Measurements from ENCODE around the gene NDOR1. TPM values are rescaled to one million over a fixed set of nuclear protein-coding genes. Genes with fewer than 3 reads are reported as not detected.
"Not testable (repeated sequence)": the region's sequence is repeated elsewhere in the genome, so short reads cannot be mapped to it uniquely, and the experiment has no call there.

The NDOR1 gene
- total and polyA plus RNA-seq, 5 donors from 2014 or later: 3.9 to 30.0 (median 5.3) TPM

DNA sequence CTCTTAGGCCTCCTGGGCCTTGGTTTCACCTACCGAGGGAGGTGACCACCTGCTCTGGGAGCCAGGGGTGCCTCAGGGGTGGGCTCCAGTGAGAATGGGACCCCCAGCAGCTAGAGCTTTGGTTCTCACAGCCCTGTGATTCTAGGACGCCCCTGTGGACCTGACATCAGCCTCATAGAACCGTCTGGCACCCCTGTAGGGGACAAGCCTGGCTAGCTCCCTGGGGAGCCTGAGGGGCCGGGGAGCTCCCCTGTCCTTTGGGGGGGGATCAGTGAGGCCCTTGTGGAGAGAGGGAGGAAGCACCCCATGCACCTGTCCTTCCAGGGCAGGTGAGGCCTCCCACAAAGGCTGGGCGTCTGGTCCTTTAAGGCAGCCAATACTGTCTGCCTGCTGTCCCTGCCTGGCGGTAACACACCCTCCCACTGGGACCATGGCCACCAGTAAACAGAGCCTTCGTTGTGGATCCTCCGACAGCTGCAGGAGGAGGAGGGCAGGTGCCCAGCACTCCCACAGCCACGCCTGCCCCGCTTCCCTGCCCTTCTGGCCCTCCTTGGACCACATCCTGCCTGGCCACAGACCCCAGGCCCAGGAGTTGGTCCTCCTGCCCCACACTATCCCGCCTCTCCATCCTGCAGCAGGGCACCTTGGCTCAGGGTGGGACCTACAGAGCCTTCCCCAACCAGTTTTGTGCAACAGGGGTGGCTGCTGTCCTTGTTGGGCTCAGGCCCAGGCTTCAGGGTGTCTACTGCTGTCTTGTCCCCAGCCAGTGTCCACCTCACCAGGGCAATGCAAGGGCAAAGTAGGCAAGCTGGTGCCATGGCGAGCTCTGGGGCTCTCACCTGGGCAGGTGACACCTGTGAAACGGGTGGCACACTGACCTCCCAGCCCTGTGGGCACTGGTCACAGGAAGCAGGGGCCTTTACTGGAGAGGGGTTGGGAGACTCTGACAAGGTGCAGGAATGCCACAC lies 32.5 kb downstream of the NDOR1 start:
- Histone ChIP-seq H3K4me1 (ENCODE audit: control insufficient read depth, insufficient read depth, low read length, poor library complexity, severe bottlenecking) (peaks cover 58% of the 10 kb centered on the region), H3K4me3 (ENCODE audit: low read depth, low read length) (no peak overlapping the region), H3K9me3 (ENCODE audit: control insufficient read depth in 2 of 2, low read length in 2 of 2) (no peaks in the 10 kb centered on the region), H3K27me3 (ENCODE audit: control insufficient read depth, insufficient read depth, low read length) (no peaks in the 10 kb centered on the region), H3K27ac (ENCODE audit: insufficient read depth, low read length, poor library complexity, severe bottlenecking) (no peak overlapping the region), H3K36me3 (ENCODE audit: control insufficient read depth, insufficient read depth, low read length) (peaks cover 4% of the 10 kb centered on the region)
- no peak overlapping the region for H3K27ac Mint-ChIP-seq
- peaks cover 6% of the 10 kb centered on the region for H3K27me3 Mint-ChIP-seq
- no peak for ATAC-seq (ENCODE audit: low read depth in 2 of 2)
- no peak for DNase-seq
- no peaks in the 10 kb centered on the region for H3K9me3 Mint-ChIP-seq
- H3K4me1 Mint-ChIP-seq: peaks cover 0 to 36% (median 14%) of the 10 kb centered on the region in 4 donors
- H3K4me3 Mint-ChIP-seq: peak overlapping the region in 3 of 4 donors; percentile 35 to 72 (median 58)
- H3K36me3 Mint-ChIP-seq: peaks cover 8% of the 10 kb centered on the region

GRCh38 chr9:137239541-137240200 lies 34.2 kb downstream of the NDOR1 start:
- peaks cover 61% of the 10 kb centered on the region for H3K4me1 ChIP-seq (ENCODE audit: control insufficient read depth, insufficient read depth, low read length, poor library complexity, severe bottlenecking)

GRCh38 chr9:137240318-137240840 lies 34.9 kb downstream of the NDOR1 start:
- Histone ChIP-seq H3K27ac (ENCODE audit: insufficient read depth, low read length, poor library complexity, severe bottlenecking) (peak overlapping the region; percentile 88), H3K4me3 (ENCODE audit: low read depth, low read length) (peak overlapping the region; percentile 55), H3K27me3 (ENCODE audit: control insufficient read depth, insufficient read depth, low read length) (no peaks in the 10 kb centered on the region), H3K9me3 (ENCODE audit: control insufficient read depth in 2 of 2, low read length in 2 of 2) (no peaks in the 10 kb centered on the region), H3K4me1 (ENCODE audit: control insufficient read depth, insufficient read depth, low read length, poor library complexity, severe bottlenecking) (peaks cover 59% of the 10 kb centered on the region), H3K36me3 (ENCODE audit: control insufficient read depth, insufficient read depth, low read length) (peaks cover 5% of the 10 kb centered on the region)
- no peaks in the 10 kb centered on the region for H3K9me3 Mint-ChIP-seq
- ATAC-seq (ENCODE audit: low read depth in 2 of 2) (peak; percentile 17), DNase-seq (peak; percentile 66 to 85 (median 79))
- H3K27me3 Mint-ChIP-seq: peaks cover 6% of the 10 kb centered on the region
- peak overlapping the region; percentile 69 to 92 (median 79) for H3K4me3 Mint-ChIP-seq
- H3K27ac Mint-ChIP-seq: peak overlapping the region in 1 of 3 donors; percentile 93
- peaks cover 8% of the 10 kb centered on the region for H3K36me3 Mint-ChIP-seq
- peaks cover 0 to 44% (median 15%) of the 10 kb centered on the region in 4 donors for H3K4me1 Mint-ChIP-seq

More at GRCh38 chr9:137239541-137240200, 34.2 kb downstream of the NDOR1 start:
- Histone ChIP-seq H3K27ac (ENCODE audit: insufficient read depth, low read length, poor library complexity, severe bottlenecking) (peak overlapping the region; percentile 88), H3K4me3 (ENCODE audit: low read depth, low read length) (peak overlapping the region; percentile 55)
- ATAC-seq (ENCODE audit: low read depth in 2 of 2); H3K27me3 Mint-ChIP-seq; H3K36me3 Mint-ChIP-seq; H3K36me3 ChIP-seq (ENCODE audit: control insufficient read depth, insufficient read depth, low read length); H3K9me3 ChIP-seq (ENCODE audit: control insufficient read depth in 2 of 2, low read length in 2 of 2); H3K9me3 Mint-ChIP-seq; H3K27me3 ChIP-seq (ENCODE audit: control insufficient read depth, insufficient read depth, low read length): not testable (repeated sequence)
- DNase-seq: peak in 1 of 3 donors; percentile 29
- peak overlapping the region; percentile 69 to 81 (median 79) for H3K4me3 Mint-ChIP-seq
- H3K27ac Mint-ChIP-seq: peak overlapping the region in 1 of 3 donors; percentile 56
- H3K4me1 Mint-ChIP-seq: peaks cover 0 to 44% (median 15%) of the 10 kb centered on the region in 4 donors

DNA sequence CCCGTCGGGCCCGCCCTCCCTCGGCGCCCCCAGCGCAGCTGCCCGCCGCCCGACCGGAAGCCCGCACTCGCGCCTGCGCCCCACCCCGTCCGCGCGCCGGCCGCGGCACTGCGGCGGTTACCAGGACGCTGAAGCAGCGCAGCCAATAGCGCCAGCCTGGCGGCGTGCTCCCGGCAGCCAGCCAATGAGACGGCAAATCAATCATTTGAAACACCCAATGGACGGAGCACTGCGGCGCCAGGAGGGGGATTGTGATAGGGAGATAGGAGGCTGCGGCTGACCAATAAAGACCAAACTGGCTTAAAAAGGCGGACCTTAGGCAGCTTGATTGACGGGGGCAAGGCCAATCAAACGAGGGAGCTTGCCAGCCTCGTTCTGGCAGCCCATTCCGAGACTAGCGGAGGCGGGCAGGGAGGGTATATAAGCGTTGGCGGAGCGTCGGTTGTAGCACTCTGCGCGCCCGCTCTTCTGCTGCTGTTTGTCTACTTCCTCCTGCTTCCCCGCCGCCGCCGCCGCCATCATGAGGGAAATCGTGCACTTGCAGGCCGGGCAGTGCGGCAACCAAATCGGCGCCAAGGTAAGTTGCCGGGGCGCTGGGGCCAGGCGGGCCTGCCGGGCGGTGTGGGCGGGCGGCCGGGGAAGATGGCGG lies 35.5 kb downstream of the NDOR1 start, which contains the start of gene TUBB4B:
TUBB4B (plus strand) TSS at position 447 of the 649 bp plus-strand sequence; CDS start at position 521, 74 bp downstream.
- H3K36me3 ChIP-seq (ENCODE audit: control insufficient read depth, insufficient read depth, low read length): peaks cover 5% of the 10 kb centered on the region
- peaks cover 55% of the 10 kb centered on the region for H3K4me1 ChIP-seq (ENCODE audit: control insufficient read depth, insufficient read depth, low read length, poor library complexity, severe bottlenecking)
- no peaks in the 10 kb centered on the region for H3K9me3 ChIP-seq (ENCODE audit: control insufficient read depth in 2 of 2, low read length in 2 of 2)
- H3K27ac Mint-ChIP-seq: peak within 1 kb of the TSS; percentile 86 to 94 (median 93)
- peaks cover 8% of the 10 kb centered on the region for H3K36me3 Mint-ChIP-seq
- H3K4me3 ChIP-seq (ENCODE audit: low read depth, low read length): peak within 1 kb of the TSS; percentile 62
- peaks cover 0 to 44% (median 15%) of the 10 kb centered on the region in 4 donors for H3K4me1 Mint-ChIP-seq
- H3K27me3 ChIP-seq (ENCODE audit: control insufficient read depth, insufficient read depth, low read length): no peaks in the 10 kb centered on the region
- no peaks in the 10 kb centered on the region for H3K9me3 Mint-ChIP-seq
- H3K27me3 Mint-ChIP-seq: peaks cover 6% of the 10 kb centered on the region
- DNase-seq (peak; percentile 97 to 100 (median 99)), ATAC-seq (ENCODE audit: low read depth in 2 of 2) (peak; percentile 79 to 80)
- peak within 1 kb of the TSS; percentile 88 for H3K27ac ChIP-seq (ENCODE audit: insufficient read depth, low read length, poor library complexity, severe bottlenecking)
- H3K4me3 Mint-ChIP-seq: peak within 1 kb of the TSS; percentile 92 to 96 (median 94)

- ATAC-seq (ENCODE audit: low read depth in 2 of 2) (peak; percentile 16 to 17), DNase-seq (peak in 2 of 3 donors; percentile 66 to 73)
- Histone ChIP-seq H3K4me1 (ENCODE audit: control insufficient read depth, insufficient read depth, low read length, poor library complexity, severe bottlenecking) (peaks cover 48% of the 10 kb centered on the region), H3K36me3 (ENCODE audit: control insufficient read depth, insufficient read depth, low read length) (peaks cover 5% of the 10 kb centered on the region), H3K27me3 (ENCODE audit: control insufficient read depth, insufficient read depth, low read length) (no peaks in the 10 kb centered on the region), H3K4me3 (ENCODE audit: low read depth, low read length) (peak overlapping the region; percentile 62), H3K27ac (ENCODE audit: insufficient read depth, low read length, poor library complexity, severe bottlenecking) (peak overlapping the region; percentile 72), H3K9me3 (ENCODE audit: control insufficient read depth in 2 of 2, low read length in 2 of 2) (no peaks in the 10 kb centered on the region)
- peak overlapping the region; percentile 89 to 96 (median 92) for H3K4me3 Mint-ChIP-seq
- peaks cover 0 to 42% (median 15%) of the 10 kb centered on the region in 4 donors for H3K4me1 Mint-ChIP-seq
- H3K9me3 Mint-ChIP-seq: no peaks in the 10 kb centered on the region
- H3K27ac Mint-ChIP-seq: peak overlapping the region in 2 of 3 donors; percentile 86 to 93
- peaks cover 8% of the 10 kb centered on the region for H3K36me3 Mint-ChIP-seq
- H3K27me3 Mint-ChIP-seq: peaks cover 6% of the 10 kb centered on the region
Measured at GRCh38 chr9:137241490-137242268, 36.2 kb downstream of the NDOR1 start.

DNA sequence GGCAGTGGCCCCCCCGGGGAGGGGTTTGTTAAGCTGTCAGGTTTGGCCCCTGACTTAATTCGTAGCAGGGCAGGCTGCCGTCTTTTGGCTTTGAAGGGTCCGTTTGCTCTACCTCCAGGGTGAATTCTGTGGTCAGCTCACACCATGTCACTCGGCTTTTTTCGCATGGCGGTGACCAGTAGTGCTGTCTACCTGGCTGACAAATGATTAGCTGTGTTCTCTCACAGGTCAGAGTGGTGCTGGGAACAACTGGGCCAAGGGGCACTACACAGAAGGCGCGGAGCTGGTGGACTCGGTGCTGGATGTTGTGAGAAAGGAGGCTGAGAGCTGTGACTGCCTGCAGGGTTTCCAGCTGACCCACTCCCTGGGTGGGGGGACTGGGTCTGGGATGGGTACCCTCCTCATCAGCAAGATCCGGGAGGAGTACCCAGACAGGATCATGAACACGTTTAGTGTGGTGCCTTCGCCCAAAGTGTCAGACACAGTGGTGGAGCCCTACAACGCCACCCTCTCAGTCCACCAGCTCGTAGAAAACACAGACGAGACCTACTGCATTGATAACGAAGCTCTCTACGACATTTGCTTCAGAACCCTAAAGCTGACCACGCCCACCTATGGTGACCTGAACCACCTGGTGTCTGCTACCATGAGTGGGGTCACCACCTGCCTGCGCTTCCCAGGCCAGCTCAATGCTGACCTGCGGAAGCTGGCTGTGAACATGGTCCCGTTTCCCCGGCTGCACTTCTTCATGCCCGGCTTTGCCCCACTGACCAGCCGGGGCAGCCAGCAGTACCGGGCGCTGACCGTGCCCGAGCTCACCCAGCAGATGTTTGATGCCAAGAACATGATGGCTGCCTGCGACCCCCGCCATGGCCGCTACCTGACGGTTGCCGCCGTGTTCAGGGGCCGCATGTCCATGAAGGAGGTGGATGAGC lies 37.0 kb downstream of the NDOR1 start:
- Mint-ChIP-seq H3K36me3 (peaks cover 8% of the 10 kb centered on the region), H3K4me3 (peak overlapping the region; percentile 86 to 89 (median 88)), H3K9me3 (no peaks in the 10 kb centered on the region), H3K27me3 (peaks cover 6% of the 10 kb centered on the region), H3K4me1 (peaks cover 0 to 36% (median 15%) of the 10 kb centered on the region in 4 donors), H3K27ac (peak overlapping the region; percentile 79 to 83 (median 80))
- Histone ChIP-seq H3K4me1 (ENCODE audit: control insufficient read depth, insufficient read depth, low read length, poor library complexity, severe bottlenecking) (peaks cover 39% of the 10 kb centered on the region), H3K4me3 (ENCODE audit: low read depth, low read length) (peak overlapping the region; percentile 62), H3K27me3 (ENCODE audit: control insufficient read depth, insufficient read depth, low read length) (no peaks in the 10 kb centered on the region), H3K36me3 (ENCODE audit: control insufficient read depth, insufficient read depth, low read length) (peaks cover 5% of the 10 kb centered on the region), H3K27ac (ENCODE audit: insufficient read depth, low read length, poor library complexity, severe bottlenecking) (peak overlapping the region; percentile 72), H3K9me3 (ENCODE audit: control insufficient read depth in 2 of 2, low read length in 2 of 2) (no peaks in the 10 kb centered on the region)
- ATAC-seq (ENCODE audit: low read depth in 2 of 2): no peak
- DNase-seq: peak in 1 of 3 donors; percentile 10

All from CD4-positive, CD25-positive, alpha-beta regulatory T cell (primary cell).